ENCODE data around the gene DCUN1D5.

- TF ChIP-seq CTCF (optimal IDR thresholded peaks at IDR 0.05 in 1 of 3, IDR thresholded peaks at IDR 0.05 in 1 of 3, conservative IDR thresholded peaks at IDR 0.05 in 1 of 3; ENCODE audit: extremely low read depth in 1 of 3, insufficient read depth in 2 of 3, low read length in 3 of 3) (no peak), EZH2 (IDR thresholded peaks at IDR 0.05; ENCODE audit: low read length) (no peak)
Observed at GRCh38 chr11:103114836-103115235, 22.9 kb upstream of the DCUN1D5 start.

Measured in keratinocyte (primary cell).